Measurements from ENCODE around the gene IDH2. TPM values are rescaled to one million over a fixed set of nuclear protein-coding genes. Genes with fewer than 3 reads are reported as not detected.
A peak's percentile ranks its signal among the peaks of the same experiment; 100 is the strongest.

Gene IDH2
- total RNA-seq, 4 donors from 2014 or later, result 29.4 to 49.6 (median 33.5) TPM

GRCh38 chr15:90104551-90104950 lies 2.3 kb upstream of the IDH2 start:
- DNase-seq, result peak; percentile 33 to 73
- Histone ChIP-seq H3K36me3 (no peaks in the 10 kb centered on the region), H3K4me3 (replicated peaks in 1 of 3) (no peak overlapping the region), H3K27ac (peak overlapping the region; percentile 43 to 93 (median 61)), H3K9me3 (no peaks in the 10 kb centered on the region), H3K27me3 (no peaks in the 10 kb centered on the region), H3K4me1 (peaks cover 24 to 35% of the 10 kb centered on the region in 2 donors)
- WGBS, 2 donors, result 50 to 61% methylated on average over 4 of the region's 4 CpGs
- no peak for TF ChIP-seq CTCF (IDR thresholded peaks at IDR 0.05)
- no peak for TF ChIP-seq POLR2A (IDR thresholded peaks at IDR 0.05)
- intact Hi-C loops (cut with DNase I), result no loop called here

GRCh38 chr15:90103701-90104329 lies 1.5 kb upstream of the IDH2 start:
- DNase-seq, result peak; percentile 53 to 73
- Histone ChIP-seq H3K27me3 (no peaks in the 10 kb centered on the region), H3K36me3 (no peaks in the 10 kb centered on the region), H3K4me3 (replicated peaks in 1 of 3) (no peak overlapping the region), H3K4me1 (peaks cover 24 to 35% of the 10 kb centered on the region in 2 donors), H3K9me3 (no peaks in the 10 kb centered on the region), H3K27ac (peak overlapping the region; percentile 43 to 93 (median 61))
- TF ChIP-seq POLR2A (IDR thresholded peaks at IDR 0.05) (peak in 1 of 2 donors; percentile 30), CTCF (IDR thresholded peaks at IDR 0.05) (no peak)
- WGBS, 2 donors, result 75 to 82% methylated on average over 5 of the region's 5 CpGs
- intact Hi-C loops (cut with DNase I), result no loop called here

GRCh38 chr15:90101130-90101968 lies 919 bp downstream of the IDH2 start:
- DNase-seq, result peak; percentile 46 to 48
- intact Hi-C loops (cut with DNase I), result no loop called here
- peak overlapping the region; percentile 23 to 95 (median 77) for H3K4me3 ChIP-seq (replicated peaks in 1 of 3)
- no peaks in the 10 kb centered on the region for H3K9me3 ChIP-seq
- 6 to 21% methylated on average over 23 to 29 of the region's 40 CpGs for WGBS, 2 donors
- TF ChIP-seq POLR2A (IDR thresholded peaks at IDR 0.05), result no peak
- TF ChIP-seq CTCF (IDR thresholded peaks at IDR 0.05), result no peak
- no peaks in the 10 kb centered on the region for H3K27me3 ChIP-seq
- H3K4me1 ChIP-seq, result peaks cover 32 to 50% of the 10 kb centered on the region in 2 donors
- peak overlapping the region; percentile 90 to 93 (median 92) for H3K27ac ChIP-seq
- no peaks in the 10 kb centered on the region for H3K36me3 ChIP-seq

- H3K9me3 ChIP-seq, result no peaks in the 10 kb centered on the region
- intact Hi-C loops (cut with DNase I), result no loop called here
- 78 to 79% methylated on average over 11 of the region's 11 CpGs for WGBS, 2 donors
- H3K36me3 ChIP-seq, result no peaks in the 10 kb centered on the region
- peak overlapping the region in 2 of 3 donors; percentile 92 to 93 for H3K27ac ChIP-seq
- no peaks in the 10 kb centered on the region for H3K27me3 ChIP-seq
- no peak for TF ChIP-seq CTCF (IDR thresholded peaks at IDR 0.05)
- no peak for TF ChIP-seq POLR2A (IDR thresholded peaks at IDR 0.05)
- DNase-seq, result peak; percentile 57 to 69
- peaks cover 41 to 57% of the 10 kb centered on the region in 2 donors for H3K4me1 ChIP-seq
- no peak overlapping the region for H3K4me3 ChIP-seq (replicated peaks in 1 of 3)
Observed at GRCh38 chr15:90099868-90100831, 2.1 kb downstream of the IDH2 start.
